ENCODE results near the gene RBM12. TPM values are rescaled to one million over a fixed set of nuclear protein-coding genes. Genes with fewer than 3 reads are reported as not detected.

RBM12 gene
- total RNA-seq, 1 donor from 2014 or later: 88.4 TPM

GRCh38 chr20:35626386-35627001 is 38.2 kb downstream of the RBM12 start:
- Histone ChIP-seq H2AFZ (ENCODE audit: low read depth, low read length) (no peak overlapping the region), H3K9me3 (ENCODE audit: insufficient read depth, low read depth, low read length) (no peaks in the 10 kb centered on the region), H4K20me1 (ENCODE audit: insufficient read depth, low read length) (peaks cover 8% of the 10 kb centered on the region), H3K9ac (ENCODE audit: low read length) (no peak overlapping the region), H3K79me2 (ENCODE audit: insufficient read depth, low read length) (peaks cover 2% of the 10 kb centered on the region), H3K36me3 (ENCODE audit: insufficient read depth, low read length) (peaks cover 49% of the 10 kb centered on the region), H3K4me2 (ENCODE audit: low read length) (no peak overlapping the region), H3K27ac (ENCODE audit: low read depth, low read length) (no peak overlapping the region), H3K4me3 (ENCODE audit: insufficient read depth, low read depth, low read length) (no peak overlapping the region), H3K27me3 (ENCODE audit: insufficient read depth, low read length) (no peaks in the 10 kb centered on the region), H3K4me1 (ENCODE audit: insufficient read depth, low read length) (no peaks in the 10 kb centered on the region)
- TF ChIP-seq EZH2 (IDR thresholded peaks at IDR 0.05; ENCODE audit: insufficient read depth, low read length): no peak
- TF ChIP-seq, protein P1, sequence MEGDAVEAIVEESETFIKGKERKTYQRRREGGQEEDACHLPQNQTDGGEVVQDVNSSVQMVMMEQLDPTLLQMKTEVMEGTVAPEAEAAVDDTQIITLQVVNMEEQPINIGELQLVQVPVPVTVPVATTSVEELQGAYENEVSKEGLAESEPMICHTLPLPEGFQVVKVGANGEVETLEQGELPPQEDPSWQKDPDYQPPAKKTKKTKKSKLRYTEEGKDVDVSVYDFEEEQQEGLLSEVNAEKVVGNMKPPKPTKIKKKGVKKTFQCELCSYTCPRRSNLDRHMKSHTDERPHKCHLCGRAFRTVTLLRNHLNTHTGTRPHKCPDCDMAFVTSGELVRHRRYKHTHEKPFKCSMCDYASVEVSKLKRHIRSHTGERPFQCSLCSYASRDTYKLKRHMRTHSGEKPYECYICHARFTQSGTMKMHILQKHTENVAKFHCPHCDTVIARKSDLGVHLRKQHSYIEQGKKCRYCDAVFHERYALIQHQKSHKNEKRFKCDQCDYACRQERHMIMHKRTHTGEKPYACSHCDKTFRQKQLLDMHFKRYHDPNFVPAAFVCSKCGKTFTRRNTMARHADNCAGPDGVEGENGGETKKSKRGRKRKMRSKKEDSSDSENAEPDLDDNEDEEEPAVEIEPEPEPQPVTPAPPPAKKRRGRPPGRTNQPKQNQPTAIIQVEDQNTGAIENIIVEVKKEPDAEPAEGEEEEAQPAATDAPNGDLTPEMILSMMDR (IDR thresholded peaks at IDR 0.05; ENCODE audit: insufficient read depth, low read depth, low read length): no peak
- Mint-ChIP-seq H3K27ac (ENCODE audit: unreplicated experiment) (no peak overlapping the region), H3K27me3 (ENCODE audit: low read depth, unreplicated experiment) (no peaks in the 10 kb centered on the region), H3K4me3 (ENCODE audit: unreplicated experiment) (no peak overlapping the region), H3K4me1 (ENCODE audit: low read depth, unreplicated experiment) (no peaks in the 10 kb centered on the region), H3K9me3 (ENCODE audit: unreplicated experiment) (no peaks in the 10 kb centered on the region), H3K36me3 (ENCODE audit: low read depth, unreplicated experiment) (peaks cover 17% of the 10 kb centered on the region)
- DNase-seq (ENCODE audit: low read depth): no peak
- no peak for FAIRE-seq

DNA sequence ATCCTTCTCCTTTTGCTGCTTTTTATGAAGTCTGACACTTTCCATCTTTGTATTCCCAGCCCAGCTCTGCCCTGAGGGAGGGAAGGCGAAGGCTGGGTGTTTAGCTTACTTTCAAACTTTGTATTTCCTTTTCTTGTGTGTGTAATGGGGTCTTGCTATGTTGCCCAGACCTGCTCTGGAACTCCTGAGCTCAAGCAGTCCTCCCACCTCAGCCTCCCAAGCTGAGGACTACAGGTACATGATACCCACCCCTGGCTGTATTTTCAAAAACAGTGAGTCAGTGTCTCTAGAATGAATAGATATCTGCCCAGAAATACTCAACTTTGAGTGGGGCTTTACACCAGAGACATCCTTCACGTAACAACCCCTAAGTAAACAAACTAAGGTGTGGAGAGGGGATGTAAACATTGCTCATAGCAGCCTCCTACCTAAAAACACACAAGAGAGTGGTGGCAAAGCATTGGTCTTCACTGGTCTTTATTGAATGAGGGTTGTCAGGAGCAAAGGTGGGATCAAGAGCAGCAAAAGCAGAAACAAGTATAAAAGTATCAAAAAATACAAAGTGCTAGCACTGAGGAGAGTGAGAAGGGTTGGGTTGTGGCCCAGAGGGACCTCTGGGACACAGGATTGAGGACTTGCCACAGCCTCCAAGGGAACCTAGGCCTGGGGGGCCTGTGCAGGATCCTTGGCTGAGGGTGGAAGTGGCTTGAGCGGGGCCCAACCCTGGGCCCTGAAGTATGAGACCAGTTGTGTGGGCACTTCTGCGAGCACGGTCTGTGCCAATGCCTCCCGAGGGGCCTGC is 38.9 kb downstream of the RBM12 start:
- Mint-ChIP-seq H3K4me1 (ENCODE audit: low read depth, unreplicated experiment) (no peaks in the 10 kb centered on the region), H3K4me3 (ENCODE audit: unreplicated experiment) (no peak overlapping the region), H3K27ac (ENCODE audit: unreplicated experiment) (no peak overlapping the region), H3K27me3 (ENCODE audit: low read depth, unreplicated experiment) (no peaks in the 10 kb centered on the region), H3K36me3 (ENCODE audit: low read depth, unreplicated experiment) (peaks cover 18% of the 10 kb centered on the region), H3K9me3 (ENCODE audit: unreplicated experiment) (no peaks in the 10 kb centered on the region)
- FAIRE-seq (no peak), DNase-seq (ENCODE audit: low read depth) (no peak)
- TF ChIP-seq EZH2 (IDR thresholded peaks at IDR 0.05; ENCODE audit: insufficient read depth, low read length): no peak
- TF ChIP-seq, protein P1 (IDR thresholded peaks at IDR 0.05; ENCODE audit: insufficient read depth, low read depth, low read length): no peak
- H3K27ac ChIP-seq (ENCODE audit: low read depth, low read length): no peak overlapping the region
- H3K27me3 ChIP-seq (ENCODE audit: insufficient read depth, low read length): no peaks in the 10 kb centered on the region
- peaks cover 2% of the 10 kb centered on the region for H3K79me2 ChIP-seq (ENCODE audit: insufficient read depth, low read length)
- H4K20me1 ChIP-seq (ENCODE audit: insufficient read depth, low read length): peaks cover 7% of the 10 kb centered on the region
- H3K4me3 ChIP-seq (ENCODE audit: insufficient read depth, low read depth, low read length): no peak overlapping the region
- H3K9ac ChIP-seq (ENCODE audit: low read length): no peak overlapping the region
- H3K4me2 ChIP-seq (ENCODE audit: low read length): no peak overlapping the region
- no peaks in the 10 kb centered on the region for H3K9me3 ChIP-seq (ENCODE audit: insufficient read depth, low read depth, low read length)
- H3K36me3 ChIP-seq (ENCODE audit: insufficient read depth, low read length): peaks cover 46% of the 10 kb centered on the region
- H2AFZ ChIP-seq (ENCODE audit: low read depth, low read length): no peak overlapping the region
- no peaks in the 10 kb centered on the region for H3K4me1 ChIP-seq (ENCODE audit: insufficient read depth, low read length)

GRCh38 chr20:35621560-35621946 is 43.1 kb downstream of the RBM12 start:
- Histone ChIP-seq H3K4me3 (ENCODE audit: insufficient read depth, low read depth, low read length) (no peak overlapping the region), H3K27me3 (ENCODE audit: insufficient read depth, low read length) (no peaks in the 10 kb centered on the region), H3K79me2 (ENCODE audit: insufficient read depth, low read length) (no peaks in the 10 kb centered on the region), H3K27ac (ENCODE audit: low read depth, low read length) (no peak overlapping the region), H3K4me1 (ENCODE audit: insufficient read depth, low read length) (peaks cover 23% of the 10 kb centered on the region), H3K4me2 (ENCODE audit: low read length) (no peak overlapping the region), H2AFZ (ENCODE audit: low read depth, low read length) (no peak overlapping the region), H4K20me1 (ENCODE audit: insufficient read depth, low read length) (peaks cover 11% of the 10 kb centered on the region), H3K9me3 (ENCODE audit: insufficient read depth, low read depth, low read length) (no peaks in the 10 kb centered on the region), H3K36me3 (ENCODE audit: insufficient read depth, low read length) (peaks cover 18% of the 10 kb centered on the region), H3K9ac (ENCODE audit: low read length) (no peak overlapping the region)
- TF ChIP-seq, protein P1 (IDR thresholded peaks at IDR 0.05; ENCODE audit: insufficient read depth, low read depth, low read length): no peak
- no peak for TF ChIP-seq EZH2 (IDR thresholded peaks at IDR 0.05; ENCODE audit: insufficient read depth, low read length)
- no peak overlapping the region for H3K4me3 Mint-ChIP-seq (ENCODE audit: unreplicated experiment)
- DNase-seq (ENCODE audit: low read depth) (no peak), FAIRE-seq (no peak)
- no peaks in the 10 kb centered on the region for H3K27me3 Mint-ChIP-seq (ENCODE audit: low read depth, unreplicated experiment)
- H3K36me3 Mint-ChIP-seq (ENCODE audit: low read depth, unreplicated experiment): peaks cover 12% of the 10 kb centered on the region
- no peak overlapping the region for H3K27ac Mint-ChIP-seq (ENCODE audit: unreplicated experiment)
- no peaks in the 10 kb centered on the region for H3K4me1 Mint-ChIP-seq (ENCODE audit: low read depth, unreplicated experiment)
- no peaks in the 10 kb centered on the region for H3K9me3 Mint-ChIP-seq (ENCODE audit: unreplicated experiment)

All from astrocyte (in vitro differentiated cells and primary cell).